WTC11 (cell line): ENCODE data around the gene PTPRCAP. TPM values are rescaled to one million over a fixed set of nuclear protein-coding genes. Genes with fewer than 3 reads are reported as not detected.

Experiments
- ATAC-seq: fragments of 200-7000 bp; cut with Tn5 transposase; 2 replicates; pipeline ENCODE4 v1.10.0; 2021; ENCODE audit warnings: mild to moderate bottlenecking, moderate library complexity
- CTCF ChIA-PET: fragments of 300-600 bp; sonication (Branson Sonifier 250); formaldehyde crosslinking; loops from one replicate; lab custom pipeline; 2021; ENCODE audit warnings: antibody characterized with exemption; lab: Charles Lee
- POLR2A ChIA-PET: fragments of 350-600 bp; sonication (Branson Sonifier 250); formaldehyde crosslinking; loops from one replicate; lab custom pipeline; 2021; ENCODE audit warnings: antibody characterized with exemption; lab: Charles Lee
- DNase-seq: peaks from one replicate; pipeline ENCODE4 v3.0.0; 2021; ENCODE audit warnings: low spot score
- H3K27ac Mint-ChIP-seq: 2 replicates; pipeline ENCODE4 v1.8.0; 2021; ENCODE audit warnings: mixed read lengths
- H3K27me3 Mint-ChIP-seq: 2 replicates; pipeline ENCODE4 v1.8.0; 2021; ENCODE audit warnings: low read depth, mild to moderate bottlenecking, moderate library complexity, mixed read lengths
- H3K36me3 Mint-ChIP-seq: 2 replicates; pipeline ENCODE4 v1.8.0; 2021; ENCODE audit warnings: mixed read lengths
- H3K4me1 Mint-ChIP-seq: 2 replicates; pipeline ENCODE4 v1.8.0; 2022; ENCODE audit warnings: mixed read lengths
- H3K4me3 Mint-ChIP-seq: 2 replicates; pipeline ENCODE4 v1.8.0; 2021; ENCODE audit warnings: mild to moderate bottlenecking, moderate library complexity, mixed read lengths
- H3K9me3 Mint-ChIP-seq: 2 replicates; pipeline ENCODE4 v1.8.0; 2021; ENCODE audit warnings: mixed read lengths
- AR ChIP-seq: fragments of 250-450 bp; sonication (Bioruptor Pico); IDR thresholded peaks from 2 replicates; pipeline ENCODE4 v1.9.0; 2021; ENCODE audit warnings: mild to moderate bottlenecking
- E2F4 ChIP-seq: sonication (generic); formaldehyde crosslinking; IDR thresholded peaks from 2 replicates; pipeline ENCODE4 v1.8.1; 2022; ENCODE audit warnings: low read depth, mild to moderate bottlenecking, moderate library complexity, missing genetic modification reagents, borderline replicate concordance
- ELF4 ChIP-seq: sonication (generic); formaldehyde crosslinking; IDR thresholded peaks from 2 replicates; pipeline ENCODE4 v1.8.1; 2022; ENCODE audit warnings: low read depth, mild to moderate bottlenecking, moderate library complexity, missing genetic modification reagents
- ERG ChIP-seq: fragments of 250-450 bp; sonication (Bioruptor Pico); IDR thresholded peaks from 2 replicates; pipeline ENCODE4 v1.8.0; 2021; ENCODE audit warnings: mild to moderate bottlenecking
- ESRRA ChIP-seq: sonication (generic); formaldehyde crosslinking; IDR thresholded peaks from 2 replicates; pipeline ENCODE4 v1.8.1; 2022; ENCODE audit warnings: mild to moderate bottlenecking, missing genetic modification reagents, borderline replicate concordance
- FOXJ3 ChIP-seq: sonication (generic); formaldehyde crosslinking; IDR thresholded peaks from 2 replicates; pipeline ENCODE4 v1.9.0; 2021; ENCODE audit warnings: missing genetic modification reagents, mild to moderate bottlenecking, borderline replicate concordance
- GRHL2 ChIP-seq: fragments of 250-450 bp; sonication (Bioruptor Pico); IDR thresholded peaks from 2 replicates; pipeline ENCODE4 v1.8.0; 2022; ENCODE audit warnings: mild to moderate bottlenecking, moderate library complexity; ENCODE audit not compliant: insufficient replicate concordance, severe bottlenecking
- HMGA2 ChIP-seq: fragments of 250-450 bp; sonication (Bioruptor Pico); IDR thresholded peaks from 2 replicates; pipeline ENCODE4 v1.4.0; 2021; ENCODE audit warnings: mild to moderate bottlenecking, moderate library complexity
- IRF1 ChIP-seq: sonication (generic); formaldehyde crosslinking; IDR thresholded peaks from 2 replicates; pipeline ENCODE4 v1.8.0; 2023; ENCODE audit warnings: missing genetic modification reagents
- IRF2 ChIP-seq: sonication (generic); formaldehyde crosslinking; IDR thresholded peaks from 2 replicates; pipeline ENCODE4 v1.8.0; 2022; ENCODE audit warnings: low read depth, missing genetic modification reagents, borderline replicate concordance
- KAT7 ChIP-seq: sonication (generic); formaldehyde crosslinking; IDR thresholded peaks from 2 replicates; pipeline ENCODE4 v1.8.1; 2023; ENCODE audit warnings: missing genetic modification reagents, mild to moderate bottlenecking, borderline replicate concordance
- MYBL2 ChIP-seq: sonication (generic); formaldehyde crosslinking; IDR thresholded peaks from 2 replicates; pipeline ENCODE4 v1.8.1; 2023; ENCODE audit warnings: mild to moderate bottlenecking, moderate library complexity, missing genetic modification reagents
- NFE2L1 ChIP-seq: sonication (generic); formaldehyde crosslinking; IDR thresholded peaks from 2 replicates; pipeline ENCODE4 v1.8.1; 2023; ENCODE audit warnings: missing genetic modification reagents
- NR2C2 ChIP-seq: sonication (generic); formaldehyde crosslinking; IDR thresholded peaks from 2 replicates; pipeline ENCODE4 v1.8.0; 2022; ENCODE audit warnings: mild to moderate bottlenecking, missing genetic modification reagents
- NR3C1 ChIP-seq: sonication (generic); formaldehyde crosslinking; conservative IDR thresholded peaks from 2 replicates; pipeline ENCODE4 v1.8.1; 2023; ENCODE audit warnings: low read depth, mild to moderate bottlenecking, missing genetic modification reagents
- SMAD3 ChIP-seq: sonication (generic); formaldehyde crosslinking; IDR thresholded peaks from 2 replicates; pipeline ENCODE4 v1.8.0; 2022; ENCODE audit warnings: missing genetic modification reagents, mild to moderate bottlenecking, borderline replicate concordance
- TP53 ChIP-seq: sonication (generic); formaldehyde crosslinking; IDR thresholded peaks from 2 replicates; pipeline ENCODE4 v1.8.1; 2023; ENCODE audit warnings: mild to moderate bottlenecking, missing genetic modification reagents
- ZBTB43 ChIP-seq: sonication (generic); formaldehyde crosslinking; IDR thresholded peaks from 2 replicates; pipeline ENCODE4 v1.8.1; 2023; ENCODE audit warnings: mild to moderate bottlenecking, missing genetic modification reagents
- ZNF317 ChIP-seq: sonication (generic); formaldehyde crosslinking; IDR thresholded peaks from 2 replicates; pipeline ENCODE4 v1.8.1; 2023; ENCODE audit warnings: low read depth, mild to moderate bottlenecking, moderate library complexity, missing genetic modification reagents, borderline replicate concordance
- ZNF396 ChIP-seq: fragments of 250-450 bp; sonication (Bioruptor Pico); IDR thresholded peaks from 2 replicates; pipeline ENCODE4 v1.8.0; 2021; ENCODE audit warnings: mild to moderate bottlenecking, moderate library complexity, borderline replicate concordance
- ZNF671 ChIP-seq: fragments of 250-450 bp; sonication (Bioruptor Pico); IDR thresholded peaks from 2 replicates; pipeline ENCODE4 v1.8.0; 2021; ENCODE audit warnings: mild to moderate bottlenecking
- total RNA-seq: library from RNA; stranded (reverse); gene quantifications from 3 replicates; pipeline ENCODE4 v1.2.3, GENCODE V29; 2021
- TF ChIP-seq, protein P1 (sequence below): sonication (generic); formaldehyde crosslinking; IDR thresholded peaks from 2 replicates; pipeline ENCODE4 v1.8.1; 2023; ENCODE audit warnings: mild to moderate bottlenecking, missing genetic modification reagents

The PTPRCAP gene
- total RNA-seq, 1 experiment from 2014 or later = 3.6 TPM

DNA sequence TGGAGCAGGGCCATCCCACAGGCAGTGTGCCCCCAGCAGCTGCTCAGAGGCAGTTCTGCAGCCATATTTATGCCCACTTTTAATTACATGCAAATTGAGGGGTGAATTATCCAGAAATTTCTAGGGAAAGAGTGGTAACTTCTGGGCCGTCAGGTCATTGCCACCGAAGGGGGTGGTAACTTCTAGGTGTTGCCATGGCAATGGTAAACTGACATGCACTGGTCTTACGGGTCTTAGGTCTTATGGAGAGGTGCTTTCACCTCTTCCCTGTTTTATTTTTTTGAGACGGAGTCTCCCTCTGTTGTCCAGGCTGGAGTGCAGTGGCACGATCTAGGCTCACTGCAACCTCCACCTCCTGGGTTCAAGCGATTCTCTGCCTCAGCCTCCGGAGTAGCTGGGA lies 35.4 kb upstream of the PTPRCAP start:
- no peak overlapping the region for H3K27ac Mint-ChIP-seq
- TF ChIP-seq ZNF396 (CRISPR knock-in tag) (no peak), IRF2 (CRISPR knock-in tag) (no peak), ZNF671 (CRISPR knock-in tag) (no peak), MYBL2 (CRISPR knock-in tag) (no peak), GRHL2 (CRISPR knock-in tag) (no peak), TP53 (no peak), ZNF317 (CRISPR knock-in tag) (no peak), HMGA2 (no peak), NR2C2 (CRISPR knock-in tag) (no peak), FOXJ3 (CRISPR knock-in tag) (no peak), AR (CRISPR knock-in tag) (no peak), NFE2L1 (CRISPR knock-in tag) (no peak), ZBTB43 (no peak), SMAD3 (CRISPR knock-in tag) (no peak), KAT7 (CRISPR knock-in tag) (no peak), ESRRA (CRISPR knock-in tag) (no peak)
- TF ChIP-seq, protein P1, sequence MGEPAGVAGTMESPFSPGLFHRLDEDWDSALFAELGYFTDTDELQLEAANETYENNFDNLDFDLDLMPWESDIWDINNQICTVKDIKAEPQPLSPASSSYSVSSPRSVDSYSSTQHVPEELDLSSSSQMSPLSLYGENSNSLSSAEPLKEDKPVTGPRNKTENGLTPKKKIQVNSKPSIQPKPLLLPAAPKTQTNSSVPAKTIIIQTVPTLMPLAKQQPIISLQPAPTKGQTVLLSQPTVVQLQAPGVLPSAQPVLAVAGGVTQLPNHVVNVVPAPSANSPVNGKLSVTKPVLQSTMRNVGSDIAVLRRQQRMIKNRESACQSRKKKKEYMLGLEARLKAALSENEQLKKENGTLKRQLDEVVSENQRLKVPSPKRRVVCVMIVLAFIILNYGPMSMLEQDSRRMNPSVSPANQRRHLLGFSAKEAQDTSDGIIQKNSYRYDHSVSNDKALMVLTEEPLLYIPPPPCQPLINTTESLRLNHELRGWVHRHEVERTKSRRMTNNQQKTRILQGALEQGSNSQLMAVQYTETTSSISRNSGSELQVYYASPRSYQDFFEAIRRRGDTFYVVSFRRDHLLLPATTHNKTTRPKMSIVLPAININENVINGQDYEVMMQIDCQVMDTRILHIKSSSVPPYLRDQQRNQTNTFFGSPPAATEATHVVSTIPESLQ (CRISPR knock-in tag) = no peak
- peaks cover 7% of the 10 kb centered on the region for H3K4me1 Mint-ChIP-seq
- DNase-seq = no peak
- CTCF ChIA-PET = interaction anchor here (2.1 to 3.5 kb wide), 2 partner anchors 71 to 122 kb away, joined by 8 to 13 read pairs; partner anchors contain the start of gene PPP1CA
- no peak overlapping the region for H3K4me3 Mint-ChIP-seq
- peaks cover 12% of the 10 kb centered on the region; the same call in 1 of the 2 replicates for H3K9me3 Mint-ChIP-seq
- POLR2A ChIA-PET = no interaction called here
- ATAC-seq = no peak
- no peaks in the 10 kb centered on the region for H3K36me3 Mint-ChIP-seq
- peaks cover 32% of the 10 kb centered on the region for H3K27me3 Mint-ChIP-seq

DNA sequence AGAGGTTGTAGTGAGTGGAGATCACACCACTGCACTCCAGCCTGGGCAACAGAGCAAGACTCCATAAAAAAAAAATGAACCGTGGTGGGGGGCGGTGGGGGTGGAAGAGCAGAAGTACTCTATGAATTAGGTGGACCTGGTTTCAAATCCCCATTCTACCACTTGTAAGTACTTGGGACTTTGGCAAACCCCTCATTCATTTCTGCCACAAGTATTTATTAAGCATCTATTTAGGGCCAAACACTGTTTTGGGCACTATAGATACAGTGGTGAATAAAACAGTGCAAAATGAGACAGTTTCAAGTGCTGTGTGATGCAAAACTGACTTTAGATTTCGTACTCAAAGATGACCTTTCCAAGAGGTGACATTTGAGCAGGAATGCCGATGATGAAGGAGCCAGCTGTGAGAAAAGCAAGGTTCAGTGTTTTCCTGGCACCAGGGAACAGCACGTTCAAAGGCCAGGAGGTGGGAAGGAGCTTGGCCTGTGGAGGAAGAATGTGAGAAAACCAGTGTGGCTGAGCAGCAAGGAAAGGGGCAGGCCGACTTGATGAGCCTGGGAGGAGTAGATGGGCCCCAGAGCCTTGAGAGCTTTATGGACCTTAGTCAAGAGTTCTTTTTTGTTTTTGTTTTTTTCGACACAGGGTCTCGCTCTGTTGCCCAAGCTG lies 33.0 kb upstream of the PTPRCAP start:
- Mint-ChIP-seq H3K4me3 (peak overlapping the region; percentile 66), H3K27ac (no peak overlapping the region), H3K9me3 (no peaks in the 10 kb centered on the region), H3K36me3 (no peaks in the 10 kb centered on the region), H3K27me3 (peaks cover 20% of the 10 kb centered on the region), H3K4me1 (peaks cover 19% of the 10 kb centered on the region)
- DNase-seq (no peak), ATAC-seq (no peak)
- POLR2A ChIA-PET = no interaction called here
- CTCF ChIA-PET = interaction anchor here (0.6 to 1.2 kb wide), 3 partner anchors 26 to 81 kb away, joined by 3 to 4 read pairs (median 3); no protein-coding TSS in a partner anchor
- TF ChIP-seq HMGA2 (no peak), ZBTB43 (no peak), E2F4 (no peak), NR3C1 (CRISPR knock-in tag) (no peak), GRHL2 (CRISPR knock-in tag) (no peak), ELF4 (CRISPR knock-in tag) (no peak), IRF1 (CRISPR knock-in tag) (no peak), ERG (CRISPR knock-in tag) (no peak)
